DND-41 (cell line): ENCODE data around the gene PHC2.
A peak's percentile ranks its signal among the peaks of the same experiment; 100 is the strongest.

Source experiments
- ATAC-seq: fragments of 200-7000 bp; cut with Tn5 transposase; 3 replicates; pipeline ENCODE4 v1.9.1; 2021; ENCODE audit warnings: low read depth; ENCODE audit not compliant: insufficient read depth
- DNase-seq: peaks from one replicate; pipeline ENCODE4 v3.0.0-alpha.2; 2020
- H2AFZ ChIP-seq: 2 replicates; pipeline ENCODE4 v1.6.0; 2012; ENCODE audit warnings: low read depth, low read length
- H3K27ac ChIP-seq: 2 replicates; pipeline ENCODE4 v1.5.1; 2012; ENCODE audit warnings: low read length, inconsistent platforms
- H3K27me3 ChIP-seq: fragments of 200-600 bp; sonication (generic); 2 replicates; pipeline ENCODE4 v1.6.0; 2012; ENCODE audit warnings: low read length, mild to moderate bottlenecking, inconsistent platforms; ENCODE audit not compliant: insufficient read depth, poor library complexity
- H3K36me3 ChIP-seq: 2 replicates; pipeline ENCODE4 v1.5.1; 2012; ENCODE audit warnings: low read length, inconsistent platforms; ENCODE audit not compliant: insufficient read depth
- H3K4me1 ChIP-seq: 2 replicates; pipeline ENCODE4 v1.5.1; 2012; ENCODE audit warnings: mild to moderate bottlenecking, low read length; ENCODE audit not compliant: insufficient read depth
- H3K4me2 ChIP-seq: 2 replicates; pipeline ENCODE4 v1.6.0; 2012; ENCODE audit warnings: mild to moderate bottlenecking, moderate library complexity, low read length, inconsistent platforms; ENCODE audit not compliant: insufficient read depth
- H3K4me3 ChIP-seq, 2 experiments: fragments of 200-600 bp in 1 of 2; shearing (Covaris generic) in 1 of 2; 2 replicates each; pipeline ENCODE4 v1.5.1; 2012 to 2016; ENCODE audit warnings: inconsistent platforms in 2 of 2, low read length in 2 of 2, mild to moderate bottlenecking in 2 of 2, low read depth in 1 of 2, moderate library complexity in 1 of 2
- H3K79me2 ChIP-seq: 2 replicates; pipeline ENCODE4 v1.6.0; 2012; ENCODE audit warnings: low read length, inconsistent platforms; ENCODE audit not compliant: insufficient read depth
- H3K9ac ChIP-seq: 2 replicates; pipeline ENCODE4 v1.6.0; 2012; ENCODE audit warnings: low read depth, mild to moderate bottlenecking, inconsistent platforms, low read length, moderate library complexity
- H3K9me3 ChIP-seq: 2 replicates; pipeline ENCODE4 v1.5.1; 2012; ENCODE audit warnings: low read length, moderate library complexity, mild to moderate bottlenecking, inconsistent platforms; ENCODE audit not compliant: insufficient read depth, severe bottlenecking
- H4K20me1 ChIP-seq: 2 replicates; pipeline ENCODE4 v1.6.0; 2012; ENCODE audit warnings: low read length; ENCODE audit not compliant: insufficient read depth
- EZH2 ChIP-seq: IDR thresholded peaks from 3 replicates; pipeline ENCODE4 v1.6.1; 2012; ENCODE audit warnings: borderline replicate concordance, low read depth, mild to moderate bottlenecking, moderate library complexity, low read length, inconsistent platforms; ENCODE audit not compliant: severe bottlenecking
- TF ChIP-seq, protein P1 (sequence below): IDR thresholded peaks from 2 replicates; pipeline ENCODE4 v1.5.1; 2012; ENCODE audit warnings: borderline replicate concordance, low read length, moderate library complexity, mild to moderate bottlenecking; ENCODE audit not compliant: poor library complexity, severe bottlenecking; ENCODE audit errors: extremely low read depth

Gene PHC2

DNA sequence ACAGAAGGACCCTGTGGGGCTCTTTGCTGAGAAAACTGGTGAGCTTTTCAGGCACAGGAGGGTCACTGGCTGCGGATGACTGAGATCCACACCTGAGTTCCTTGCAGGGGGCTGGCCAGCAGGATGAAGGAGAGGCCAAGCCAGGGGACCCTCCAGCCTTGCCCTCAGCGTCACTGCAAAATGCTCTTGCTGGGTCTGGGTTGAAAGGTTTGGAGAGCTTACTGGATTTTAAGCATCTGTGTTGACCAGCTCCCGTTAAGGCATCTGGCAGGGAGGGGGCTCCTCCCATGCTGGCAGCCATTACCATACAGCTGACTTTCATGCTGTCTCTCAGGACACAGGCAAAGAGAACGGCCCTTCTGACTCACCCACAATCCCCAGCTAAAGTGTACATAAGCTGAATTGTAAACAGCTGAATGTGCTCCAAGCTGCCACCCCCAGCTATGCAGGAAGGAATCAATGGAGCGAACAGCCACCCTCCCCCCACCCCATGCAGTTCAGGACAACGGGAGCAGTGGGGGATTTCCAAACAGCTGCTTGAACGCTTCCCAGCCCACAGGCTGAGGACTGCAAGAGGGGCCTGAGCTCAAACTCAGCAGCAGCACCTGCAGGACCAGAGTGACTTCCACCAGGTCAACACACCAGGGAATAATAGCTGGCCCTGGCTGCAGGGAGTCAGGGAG, 88.7 kb downstream of the PHC2 start:
- Histone ChIP-seq H3K4me1 (peaks cover 17% of the 10 kb centered on the region), H4K20me1 (peaks cover 86% of the 10 kb centered on the region), H3K36me3 (peaks cover 45% of the 10 kb centered on the region), H3K9me3 (no peaks in the 10 kb centered on the region), H2AFZ (no peak overlapping the region), H3K9ac (no peak overlapping the region), H3K4me2 (no peak overlapping the region), H3K27ac (peak overlapping the region; percentile 15; the same call in 1 of the 2 replicates), H3K4me3 (no peak overlapping the region), H3K27me3 (no peaks in the 10 kb centered on the region), H3K79me2 (peaks cover 100% of the 10 kb centered on the region)
- ATAC-seq (no peak), DNase-seq (no peak)
- TF ChIP-seq, protein P1, sequence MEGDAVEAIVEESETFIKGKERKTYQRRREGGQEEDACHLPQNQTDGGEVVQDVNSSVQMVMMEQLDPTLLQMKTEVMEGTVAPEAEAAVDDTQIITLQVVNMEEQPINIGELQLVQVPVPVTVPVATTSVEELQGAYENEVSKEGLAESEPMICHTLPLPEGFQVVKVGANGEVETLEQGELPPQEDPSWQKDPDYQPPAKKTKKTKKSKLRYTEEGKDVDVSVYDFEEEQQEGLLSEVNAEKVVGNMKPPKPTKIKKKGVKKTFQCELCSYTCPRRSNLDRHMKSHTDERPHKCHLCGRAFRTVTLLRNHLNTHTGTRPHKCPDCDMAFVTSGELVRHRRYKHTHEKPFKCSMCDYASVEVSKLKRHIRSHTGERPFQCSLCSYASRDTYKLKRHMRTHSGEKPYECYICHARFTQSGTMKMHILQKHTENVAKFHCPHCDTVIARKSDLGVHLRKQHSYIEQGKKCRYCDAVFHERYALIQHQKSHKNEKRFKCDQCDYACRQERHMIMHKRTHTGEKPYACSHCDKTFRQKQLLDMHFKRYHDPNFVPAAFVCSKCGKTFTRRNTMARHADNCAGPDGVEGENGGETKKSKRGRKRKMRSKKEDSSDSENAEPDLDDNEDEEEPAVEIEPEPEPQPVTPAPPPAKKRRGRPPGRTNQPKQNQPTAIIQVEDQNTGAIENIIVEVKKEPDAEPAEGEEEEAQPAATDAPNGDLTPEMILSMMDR = no peak
- no peak for TF ChIP-seq EZH2

DNA sequence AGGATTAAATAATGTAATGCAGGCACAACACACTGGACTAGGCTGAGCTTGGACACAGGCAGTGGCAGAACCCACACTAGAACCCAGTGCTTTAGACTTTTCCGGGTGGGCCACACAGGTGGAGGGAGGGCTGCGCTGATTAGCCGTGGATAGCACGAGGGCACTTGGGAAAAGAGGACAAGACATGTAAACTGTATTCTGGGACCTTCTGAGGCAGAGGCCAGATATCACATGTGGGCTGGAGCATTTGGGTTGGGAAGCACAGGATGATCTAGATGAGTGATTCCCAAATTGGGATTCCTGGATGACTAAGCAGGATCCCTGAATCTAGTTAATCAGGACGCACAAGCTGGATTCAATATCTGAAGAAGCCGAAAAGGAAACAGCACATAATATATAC, 89.7 kb downstream of the PHC2 start:
- H3K4me2 ChIP-seq = no peak overlapping the region
- no peaks in the 10 kb centered on the region for H3K9me3 ChIP-seq
- H2AFZ ChIP-seq = no peak overlapping the region
- DNase-seq (no peak), ATAC-seq (no peak)
- H4K20me1 ChIP-seq = peaks cover 82% of the 10 kb centered on the region
- no peak overlapping the region for H3K9ac ChIP-seq
- no peak overlapping the region for H3K27ac ChIP-seq
- peaks cover 43% of the 10 kb centered on the region for H3K36me3 ChIP-seq
- H3K4me1 ChIP-seq = peaks cover 7% of the 10 kb centered on the region
- peaks cover 100% of the 10 kb centered on the region for H3K79me2 ChIP-seq
- TF ChIP-seq EZH2 = no peak
- TF ChIP-seq, protein P1 = no peak
- H3K27me3 ChIP-seq = no peaks in the 10 kb centered on the region
- no peak overlapping the region for H3K4me3 ChIP-seq

- H2AFZ ChIP-seq = no peak overlapping the region
- H3K36me3 ChIP-seq = peaks cover 45% of the 10 kb centered on the region
- DNase-seq (no peak), ATAC-seq (no peak)
- no peaks in the 10 kb centered on the region for H3K27me3 ChIP-seq
- H3K79me2 ChIP-seq = peaks cover 95% of the 10 kb centered on the region
- TF ChIP-seq, protein P1 = no peak
- no peak for TF ChIP-seq EZH2
- no peaks in the 10 kb centered on the region for H3K4me1 ChIP-seq
- H3K9ac ChIP-seq = no peak overlapping the region
- no peak overlapping the region for H3K27ac ChIP-seq
- H4K20me1 ChIP-seq = peaks cover 79% of the 10 kb centered on the region
- H3K4me3 ChIP-seq = no peak overlapping the region
- no peaks in the 10 kb centered on the region for H3K9me3 ChIP-seq
- no peak overlapping the region for H3K4me2 ChIP-seq
Observed at GRCh38 chr1:33339413-33339812, 91.5 kb downstream of the PHC2 start.
